Transverse colon (tissue), 4 donors: ENCODE data around the gene ARHGAP6. TPM values are rescaled to one million over a fixed set of nuclear protein-coding genes. Genes with fewer than 3 reads are reported as not detected.
A peak's percentile ranks its signal among the peaks of the same experiment; 100 is the strongest.

Experiments used
- DNase-seq: peaks from one replicate; pipeline ENCODE4 v3.0.0-alpha.2; 2019
- H3K27ac ChIP-seq, 4 donors: fragments of 200-600 bp; sonication (generic); 2 replicates each; pipeline ENCODE4 v1.5.1; 2016 to 2018; ENCODE audit warnings: inconsistent platforms in 4 of 4
- H3K27me3 ChIP-seq: fragments of 200-600 bp; sonication (generic); 2 replicates; pipeline ENCODE4 v1.5.1; 2017; ENCODE audit warnings: inconsistent platforms
- H3K36me3 ChIP-seq, 4 donors: fragments of 200-600 bp; sonication (generic); 2 replicates each; pipeline ENCODE4 v1.5.1; 2017 to 2019; ENCODE audit warnings: inconsistent platforms in 4 of 4
- H3K4me1 ChIP-seq, 4 donors: fragments of 200-600 bp; sonication (generic); 2 replicates each; pipeline ENCODE4 v1.5.1; 2017 to 2020; ENCODE audit warnings: inconsistent platforms in 4 of 4
- H3K4me3 ChIP-seq, 4 donors: fragments of 200-600 bp; sonication (generic); 1 replicate in 1 of 4; 2 replicates in 3 of 4; pipeline versions ENCODE4 v1.5.1 to v1.6.1; 2017 to 2019; ENCODE audit warnings: inconsistent platforms in 4 of 4
- H3K9me3 ChIP-seq, 2 donors: fragments of 200-600 bp; sonication (generic); 2 replicates each; pipeline ENCODE4 v1.5.1; 2017 to 2019; ENCODE audit warnings: inconsistent platforms in 2 of 2
- CTCF ChIP-seq, 5 experiments: fragments of 200-600 bp in 3 of 5; fragments of 450-650 bp in 2 of 5; sonication (generic) in 3 of 5; IDR thresholded peaks; 1 replicate in 2 of 5; 2 replicates in 3 of 5; pipeline ENCODE4 v1.5.1; 2016 to 2017; ENCODE audit warnings: antibody characterized with exemption in 5 of 5, inconsistent platforms in 3 of 5, mild to moderate bottlenecking in 2 of 5, moderate library complexity in 1 of 5
- EP300 ChIP-seq: sonication (generic); formaldehyde crosslinking; IDR thresholded peaks from one replicate; pipeline ENCODE4 v1.6.1; 2017; ENCODE audit warnings: antibody characterized with exemption, low read depth
- POLR2A ChIP-seq: fragments of 450-650 bp; IDR thresholded peaks from one replicate; pipeline ENCODE4 v1.6.1; 2016; ENCODE audit warnings: antibody characterized with exemption, mild to moderate bottlenecking, moderate library complexity
- POLR2AphosphoS5 ChIP-seq, 3 donors: sonication (generic); formaldehyde crosslinking; IDR thresholded peaks; one replicate each; pipeline ENCODE4 v1.6.1; 2016; ENCODE audit warnings: antibody characterized with exemption in 3 of 3
- WGBS, 2 donors: methylation state at CpG; one replicate each; pipeline ENCODE4 v1.1.5; 2018; ENCODE audit warnings: low coverage in 1 of 2; 5-methylcytosine and 5-hydroxymethylcytosine counted together
- in situ Hi-C, 4 donors: fragments of 200-750 bp; cut with MboI; loops; one replicate each; pipeline versions ENCODE4 v1.15.0 to v1.15.1; 2017; ENCODE audit warnings: low sequenced_read_pairs in 3 of 4, low pct_ligation_motif_present in 1 of 4, low pct_unique_long_range_greater_than_20kb in 1 of 4
- intact Hi-C: fragments of 100-400 bp; cut with DNase I; formaldehyde crosslinking; loops from one replicate; pipeline ENCODE4 v1.15.1; 2023; ENCODE audit warnings: low total_unique reads
- total RNA-seq, 4 donors: library from RNA; depleted of rRNA; stranded (reverse); fragments of >200 nt; gene quantifications; one replicate each; pipeline ENCODE4 v1.1.0, GENCODE V29; 2016

The ARHGAP6 gene
- total RNA-seq, 4 donors from 2014 or later, result 5.0 to 12.4 (median 9.0) TPM

DNA sequence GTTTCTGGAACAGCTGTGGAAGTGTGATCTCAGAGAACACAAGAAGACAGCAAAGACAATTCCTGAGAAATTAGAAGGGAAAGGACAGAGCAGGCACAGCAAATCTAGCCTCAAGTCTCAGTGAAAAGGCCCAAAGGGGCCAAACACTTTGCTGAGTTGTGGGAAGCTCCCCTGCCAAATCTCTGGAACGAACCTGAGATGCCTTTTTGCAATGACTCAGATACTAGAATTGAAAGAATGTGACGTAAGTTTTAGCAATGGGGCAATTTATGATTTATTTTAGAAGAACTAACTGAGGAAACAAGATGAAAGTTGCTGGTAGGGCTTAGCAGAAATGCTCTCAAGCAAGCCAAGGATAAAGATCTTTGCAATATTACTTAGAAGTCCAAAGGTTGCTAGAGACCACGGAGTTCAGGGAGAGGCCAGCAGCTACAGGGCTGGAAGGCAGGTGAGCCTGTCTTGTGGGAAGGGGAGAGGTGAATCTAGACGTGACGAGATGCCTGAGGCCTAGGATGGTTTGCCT, 279.7 kb downstream of the ARHGAP6 start:
- in situ Hi-C loops, result loop anchor here in 1 of 4 donors (25.0 kb wide), 1 partner anchor 224 kb away; no protein-coding TSS in a partner anchor
- no peak overlapping the region for H3K4me3 ChIP-seq
- peaks cover 0 to 9% (median 0%) of the 10 kb centered on the region in 4 donors for H3K4me1 ChIP-seq
- DNase-seq, result peak; percentile 12
- H3K27me3 ChIP-seq, result no peaks in the 10 kb centered on the region
- WGBS, 2 donors, result 28% methylated on average over 5 of the region's 5 CpGs; no CpG with 5 or more reads in 1 of the 2 donors
- no peak for TF ChIP-seq POLR2AphosphoS5 (IDR thresholded peaks at IDR 0.05)
- no peak for TF ChIP-seq CTCF (IDR thresholded peaks at IDR 0.05)
- TF ChIP-seq POLR2A, result no peak
- no peak for TF ChIP-seq EP300
- no peaks in the 10 kb centered on the region for H3K36me3 ChIP-seq
- no peaks in the 10 kb centered on the region for H3K9me3 ChIP-seq
- peak overlapping the region; percentile 23 to 72 (median 46) for H3K27ac ChIP-seq
- intact Hi-C loops, result no loop called here

DNA sequence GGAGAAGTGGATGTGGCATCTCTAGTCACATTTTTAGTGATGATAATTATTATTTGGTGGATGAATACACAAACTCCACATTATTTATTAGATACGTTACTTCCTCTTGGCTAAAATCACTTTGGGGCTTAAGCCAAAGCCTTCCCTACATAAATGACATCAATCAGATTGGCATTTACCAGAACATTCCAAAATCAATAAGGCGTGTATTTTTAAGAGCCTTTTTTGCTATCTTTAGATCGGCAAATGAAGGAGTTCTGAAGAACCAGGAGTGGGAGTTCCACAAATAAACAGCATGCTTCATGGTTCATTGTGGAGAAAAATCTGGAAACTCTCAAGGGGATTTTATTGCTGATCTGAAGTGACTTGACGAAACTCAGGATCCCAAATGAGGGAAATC, 282.8 kb downstream of the ARHGAP6 start:
- WGBS, 2 donors, result 55 to 67% methylated on average over 1 to 4 of the region's 4 CpGs
- peaks cover 0 to 9% (median 0%) of the 10 kb centered on the region in 4 donors for H3K4me1 ChIP-seq
- no peaks in the 10 kb centered on the region for H3K9me3 ChIP-seq
- no peak for DNase-seq
- H3K36me3 ChIP-seq, result no peaks in the 10 kb centered on the region
- intact Hi-C loops (no loop called here), in situ Hi-C loops (loop anchor here in 1 of 4 donors (25.0 kb wide), 1 partner anchor 221 kb away; no protein-coding TSS in a partner anchor)
- H3K4me3 ChIP-seq, result no peak overlapping the region
- no peak for TF ChIP-seq EP300
- TF ChIP-seq POLR2AphosphoS5 (IDR thresholded peaks at IDR 0.05), result no peak
- TF ChIP-seq CTCF (IDR thresholded peaks at IDR 0.05), result no peak
- TF ChIP-seq POLR2A, result no peak
- no peaks in the 10 kb centered on the region for H3K27me3 ChIP-seq
- H3K27ac ChIP-seq, result peak overlapping the region; percentile 9 to 61 (median 36)

DNA sequence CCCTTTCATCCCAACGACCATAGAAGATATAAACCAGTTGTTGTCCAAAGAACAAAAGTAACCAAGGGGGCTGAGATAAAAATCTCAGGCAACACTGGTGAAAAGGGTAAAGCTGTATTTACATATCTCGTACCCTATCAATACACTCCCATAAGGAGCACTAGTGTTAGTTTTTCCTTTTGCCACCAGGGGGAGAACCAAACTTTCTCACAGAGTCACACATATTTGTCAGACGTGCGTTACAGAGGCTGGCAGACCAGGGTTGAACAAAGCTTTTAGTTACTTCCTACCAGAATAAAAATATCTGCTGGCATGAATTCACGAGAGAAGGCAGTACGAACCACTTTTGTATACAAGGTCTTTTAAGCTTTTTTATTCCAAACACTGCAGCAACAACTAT, 284.3 kb downstream of the ARHGAP6 start:
- H3K27me3 ChIP-seq, result no peaks in the 10 kb centered on the region
- no peak overlapping the region for H3K4me3 ChIP-seq
- peak; percentile 17 for DNase-seq
- 0 to 9% methylated on average over 5 to 6 of the region's 6 CpGs for WGBS, 2 donors
- intact Hi-C loops, result no loop called here
- peaks cover 0 to 8% (median 0%) of the 10 kb centered on the region in 4 donors for H3K4me1 ChIP-seq
- peak; percentile 35 to 57 (median 48) for TF ChIP-seq CTCF (IDR thresholded peaks at IDR 0.05)
- TF ChIP-seq POLR2A, result no peak
- H3K27ac ChIP-seq, result peak overlapping the region; percentile 12 to 42 (median 42)
- H3K9me3 ChIP-seq, result no peaks in the 10 kb centered on the region
- H3K36me3 ChIP-seq, result no peaks in the 10 kb centered on the region
- in situ Hi-C loops, result loop anchor here in 1 of 4 donors (25.0 kb wide), 1 partner anchor 219 kb away; no protein-coding TSS in a partner anchor

- no peaks in the 10 kb centered on the region for H3K36me3 ChIP-seq
- intact Hi-C loops (no loop called here), in situ Hi-C loops (loop anchor here in 1 of 4 donors (25.0 kb wide), 1 partner anchor 218 kb away; no protein-coding TSS in a partner anchor)
- H3K27me3 ChIP-seq, result no peaks in the 10 kb centered on the region
- no peak overlapping the region for H3K4me3 ChIP-seq
- no peak for DNase-seq
- TF ChIP-seq POLR2A, result no peak
- no peak for TF ChIP-seq CTCF (IDR thresholded peaks at IDR 0.05)
- no peak for TF ChIP-seq EP300
- no peak for TF ChIP-seq POLR2AphosphoS5 (IDR thresholded peaks at IDR 0.05)
- H3K9me3 ChIP-seq, result no peaks in the 10 kb centered on the region
- no peaks in the 10 kb centered on the region for H3K4me1 ChIP-seq
- peak overlapping the region; percentile 24 to 42 (median 38) for H3K27ac ChIP-seq
- WGBS, 2 donors, result 77 to 83% methylated on average over 1 to 10 of the region's 10 CpGs
These were observed 285.4 kb downstream of the ARHGAP6 start for GRCh38 chrX:11380187-11380844.
